ENCODE measurements around the gene NAV1. TPM values are rescaled to one million over a fixed set of nuclear protein-coding genes. Genes with fewer than 3 reads are reported as not detected.

The NAV1 gene
- total and polyA plus RNA-seq, 10 donors, result 1.1 to 37.2 (median 20.3) TPM

DNA sequence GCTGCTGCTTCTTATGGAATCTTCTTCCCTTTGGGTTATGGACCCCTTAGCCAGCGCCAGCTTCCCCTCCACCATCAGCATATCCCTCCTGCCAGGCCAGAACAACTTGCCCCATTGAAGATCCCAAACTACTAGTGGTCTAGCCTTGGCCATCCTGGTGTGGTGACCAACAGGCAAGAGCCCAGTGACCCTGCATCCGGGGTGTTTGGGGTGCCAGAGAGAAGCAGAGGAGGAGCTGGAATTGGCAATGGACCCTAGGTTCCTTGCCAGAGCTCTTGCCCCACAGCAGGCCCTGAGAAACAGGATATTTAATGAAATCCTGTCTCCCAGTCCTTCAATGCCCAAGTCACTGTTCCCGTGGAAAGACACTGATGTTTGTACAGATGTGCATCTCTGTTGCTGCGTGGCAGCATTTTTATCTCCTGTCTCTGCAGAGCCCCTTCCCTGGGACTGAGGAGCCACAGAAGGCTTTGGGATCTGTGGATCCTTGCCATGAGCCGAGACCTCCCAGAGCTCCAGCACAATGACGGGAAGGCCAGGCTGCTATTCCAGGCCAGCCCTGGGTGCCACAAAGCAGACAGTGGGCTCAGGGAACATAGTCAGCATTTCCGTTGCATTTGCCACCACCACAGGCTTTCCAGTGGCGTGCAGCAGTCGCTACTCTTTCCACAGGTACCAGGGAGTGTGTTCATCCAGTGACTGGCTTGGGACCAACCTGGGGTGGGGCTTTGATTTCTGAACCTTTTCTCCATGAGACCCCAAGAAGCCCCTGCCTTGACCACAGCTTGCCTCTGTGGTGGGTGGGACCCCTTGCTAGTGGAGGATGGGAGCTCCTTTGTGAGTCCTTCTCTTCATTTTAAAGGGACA lies 21.6 kb downstream of the NAV1 start:
- intact Hi-C loops (cut with DNase I; ENCODE audit: low total_unique reads), result no loop called here
- Histone ChIP-seq H3K9me3 (no peaks in the 10 kb centered on the region), H3K36me3 (no peaks in the 10 kb centered on the region), H3K27ac (no peak overlapping the region), H3K27me3 (replicated peaks in 1 of 7) (peaks cover 0 to 8% (median 0%) of the 10 kb centered on the region in 7 donors), H3K4me3 (no peak overlapping the region), H3K4me1 (peaks cover 0 to 50% (median 18%) of the 10 kb centered on the region in 6 donors)
- TF ChIP-seq POLR2AphosphoS5 (IDR thresholded peaks at IDR 0.05), result no peak
- TF ChIP-seq POLR2A (IDR thresholded peaks at IDR 0.05), result no peak
- TF ChIP-seq, protein P1, sequence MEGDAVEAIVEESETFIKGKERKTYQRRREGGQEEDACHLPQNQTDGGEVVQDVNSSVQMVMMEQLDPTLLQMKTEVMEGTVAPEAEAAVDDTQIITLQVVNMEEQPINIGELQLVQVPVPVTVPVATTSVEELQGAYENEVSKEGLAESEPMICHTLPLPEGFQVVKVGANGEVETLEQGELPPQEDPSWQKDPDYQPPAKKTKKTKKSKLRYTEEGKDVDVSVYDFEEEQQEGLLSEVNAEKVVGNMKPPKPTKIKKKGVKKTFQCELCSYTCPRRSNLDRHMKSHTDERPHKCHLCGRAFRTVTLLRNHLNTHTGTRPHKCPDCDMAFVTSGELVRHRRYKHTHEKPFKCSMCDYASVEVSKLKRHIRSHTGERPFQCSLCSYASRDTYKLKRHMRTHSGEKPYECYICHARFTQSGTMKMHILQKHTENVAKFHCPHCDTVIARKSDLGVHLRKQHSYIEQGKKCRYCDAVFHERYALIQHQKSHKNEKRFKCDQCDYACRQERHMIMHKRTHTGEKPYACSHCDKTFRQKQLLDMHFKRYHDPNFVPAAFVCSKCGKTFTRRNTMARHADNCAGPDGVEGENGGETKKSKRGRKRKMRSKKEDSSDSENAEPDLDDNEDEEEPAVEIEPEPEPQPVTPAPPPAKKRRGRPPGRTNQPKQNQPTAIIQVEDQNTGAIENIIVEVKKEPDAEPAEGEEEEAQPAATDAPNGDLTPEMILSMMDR (IDR thresholded peaks at IDR 0.05 in 8 of 11, conservative IDR thresholded peaks at IDR 0.05 in 3 of 11), result no peak
- 80 to 94% (median 86%) methylated on average over 9 of the region's 9 CpGs for WGBS, 5 donors
- DNase-seq, result peak; percentile 59

DNA sequence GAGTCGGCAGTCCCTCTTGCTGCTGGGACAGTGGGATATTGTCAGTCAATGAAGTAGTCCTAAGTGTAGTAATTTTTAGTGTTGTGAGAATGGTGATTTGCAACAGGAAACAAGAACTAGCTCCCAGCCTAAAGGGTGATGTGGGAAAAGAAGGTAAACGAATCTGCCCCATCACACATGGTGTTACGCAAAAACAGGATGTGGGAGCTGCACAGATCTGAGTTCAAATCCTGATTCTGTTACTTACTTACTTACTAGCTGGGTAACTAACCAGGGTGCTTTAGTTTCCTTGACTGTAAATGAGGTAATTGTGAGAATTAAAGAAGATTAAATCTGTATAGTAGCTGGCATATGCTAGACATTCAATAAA lies 22.3 kb downstream of the NAV1 start:
- 60 to 79% (median 74%) methylated on average over 3 of the region's 3 CpGs for WGBS, 5 donors
- intact Hi-C loops (cut with DNase I; ENCODE audit: low total_unique reads), result no loop called here
- TF ChIP-seq POLR2AphosphoS5 (IDR thresholded peaks at IDR 0.05) (no peak), POLR2A (IDR thresholded peaks at IDR 0.05) (no peak)
- TF ChIP-seq, protein P1 (IDR thresholded peaks at IDR 0.05 in 8 of 11, conservative IDR thresholded peaks at IDR 0.05 in 3 of 11), result no peak
- no peak for DNase-seq
- H3K4me1 ChIP-seq, result peaks cover 0 to 46% (median 18%) of the 10 kb centered on the region in 6 donors
- no peaks in the 10 kb centered on the region for H3K9me3 ChIP-seq
- H3K27ac ChIP-seq, result no peak overlapping the region
- H3K27me3 ChIP-seq (replicated peaks in 1 of 7), result peaks cover 0 to 8% (median 0%) of the 10 kb centered on the region in 7 donors
- H3K4me3 ChIP-seq, result no peak overlapping the region
- H3K36me3 ChIP-seq, result no peaks in the 10 kb centered on the region

GRCh38 chr1:201561601-201562000 lies 22.7 kb downstream of the NAV1 start:
- Histone ChIP-seq H3K27ac (no peak overlapping the region), H3K27me3 (replicated peaks in 1 of 7) (peaks cover 0 to 8% (median 0%) of the 10 kb centered on the region in 7 donors), H3K36me3 (no peaks in the 10 kb centered on the region), H3K9me3 (no peaks in the 10 kb centered on the region), H3K4me3 (no peak overlapping the region), H3K4me1 (peaks cover 0 to 44% (median 18%) of the 10 kb centered on the region in 6 donors)
- intact Hi-C loops (cut with DNase I; ENCODE audit: low total_unique reads), result no loop called here
- TF ChIP-seq POLR2AphosphoS5 (IDR thresholded peaks at IDR 0.05) (no peak), POLR2A (IDR thresholded peaks at IDR 0.05) (no peak)
- TF ChIP-seq, protein P1 (IDR thresholded peaks at IDR 0.05 in 8 of 11, conservative IDR thresholded peaks at IDR 0.05 in 3 of 11), result no peak
- no peak for DNase-seq

DNA sequence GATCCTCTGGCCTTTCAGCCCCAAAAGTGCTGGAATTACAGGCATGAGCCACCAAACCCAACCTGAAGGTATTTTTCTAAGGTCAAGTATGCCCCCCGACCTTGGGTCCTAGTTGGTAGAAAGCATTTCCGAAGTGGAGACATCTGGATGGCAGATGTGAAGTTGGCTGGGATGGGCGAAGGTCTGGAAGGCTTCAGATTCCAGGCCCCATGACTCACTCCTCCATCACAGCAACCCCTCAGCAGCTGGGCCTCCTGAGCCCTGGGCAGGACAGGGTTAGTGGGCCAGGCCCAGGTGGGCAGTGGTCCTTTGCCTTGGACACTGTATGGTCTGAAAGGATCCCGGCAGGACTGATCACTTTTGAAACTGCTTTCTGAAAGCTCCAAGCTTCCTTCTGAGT lies 23.3 kb downstream of the NAV1 start:
- WGBS, 5 donors, result 73 to 93% (median 83%) methylated on average over 4 of the region's 4 CpGs
- TF ChIP-seq POLR2AphosphoS5 (IDR thresholded peaks at IDR 0.05) (no peak), POLR2A (IDR thresholded peaks at IDR 0.05) (no peak)
- TF ChIP-seq, protein P1 (IDR thresholded peaks at IDR 0.05 in 8 of 11, conservative IDR thresholded peaks at IDR 0.05 in 3 of 11), result no peak
- no peak for DNase-seq
- H3K27ac ChIP-seq, result no peak overlapping the region
- no peaks in the 10 kb centered on the region for H3K36me3 ChIP-seq
- H3K4me3 ChIP-seq, result no peak overlapping the region
- intact Hi-C loops (cut with DNase I; ENCODE audit: low total_unique reads), result no loop called here
- H3K4me1 ChIP-seq, result peaks cover 0 to 37% (median 16%) of the 10 kb centered on the region in 6 donors
- peaks cover 0 to 8% (median 0%) of the 10 kb centered on the region in 7 donors for H3K27me3 ChIP-seq (replicated peaks in 1 of 7)
- H3K9me3 ChIP-seq, result no peaks in the 10 kb centered on the region

Data from spleen (tissue), 11 donors.